Loucy (cell line): ENCODE data around the gene ZNF358.

Experiments
- EZH2phosphoT487 ChIP-seq: fragments of 200-600 bp; IDR thresholded peaks from 2 replicates; pipeline ENCODE4 v1.6.1; 2018; ENCODE audit warnings: antibody characterized with exemption, mild to moderate bottlenecking, moderate library complexity, borderline replicate concordance
- TF ChIP-seq, protein P1 (sequence below): fragments of 200-600 bp; sonication (generic); conservative IDR thresholded peaks from 2 replicates; pipeline ENCODE4 v1.5.1; 2014; ENCODE audit warnings: mild to moderate bottlenecking, antibody characterized with exemption, low read length

DNA sequence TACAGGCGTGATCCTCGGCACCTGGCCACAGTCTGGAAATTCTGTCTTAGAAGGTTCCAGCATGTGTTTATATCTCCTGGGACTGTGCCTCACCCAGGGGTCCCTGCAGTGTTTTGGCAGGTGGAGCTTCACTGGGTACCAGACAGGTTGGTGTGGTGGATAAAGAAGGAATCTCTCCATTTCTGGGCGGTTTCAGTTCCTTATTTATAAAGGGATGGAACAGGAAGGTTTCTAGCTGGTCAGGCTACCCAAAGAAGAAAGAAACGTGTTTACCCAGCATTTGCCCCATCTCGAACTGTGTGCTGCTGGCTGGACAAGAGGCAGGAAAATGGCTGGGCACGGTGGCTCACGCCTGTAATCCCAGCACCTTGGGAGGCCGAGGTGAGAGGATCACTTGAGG is 29.4 kb downstream of the ZNF358 start:
- TF ChIP-seq, protein P1, sequence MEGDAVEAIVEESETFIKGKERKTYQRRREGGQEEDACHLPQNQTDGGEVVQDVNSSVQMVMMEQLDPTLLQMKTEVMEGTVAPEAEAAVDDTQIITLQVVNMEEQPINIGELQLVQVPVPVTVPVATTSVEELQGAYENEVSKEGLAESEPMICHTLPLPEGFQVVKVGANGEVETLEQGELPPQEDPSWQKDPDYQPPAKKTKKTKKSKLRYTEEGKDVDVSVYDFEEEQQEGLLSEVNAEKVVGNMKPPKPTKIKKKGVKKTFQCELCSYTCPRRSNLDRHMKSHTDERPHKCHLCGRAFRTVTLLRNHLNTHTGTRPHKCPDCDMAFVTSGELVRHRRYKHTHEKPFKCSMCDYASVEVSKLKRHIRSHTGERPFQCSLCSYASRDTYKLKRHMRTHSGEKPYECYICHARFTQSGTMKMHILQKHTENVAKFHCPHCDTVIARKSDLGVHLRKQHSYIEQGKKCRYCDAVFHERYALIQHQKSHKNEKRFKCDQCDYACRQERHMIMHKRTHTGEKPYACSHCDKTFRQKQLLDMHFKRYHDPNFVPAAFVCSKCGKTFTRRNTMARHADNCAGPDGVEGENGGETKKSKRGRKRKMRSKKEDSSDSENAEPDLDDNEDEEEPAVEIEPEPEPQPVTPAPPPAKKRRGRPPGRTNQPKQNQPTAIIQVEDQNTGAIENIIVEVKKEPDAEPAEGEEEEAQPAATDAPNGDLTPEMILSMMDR: no peak
- TF ChIP-seq EZH2phosphoT487: no peak
